Kidney (tissue), 14 donors: ENCODE measurements around the gene CACNB4. TPM values are rescaled to one million over a fixed set of nuclear protein-coding genes. Genes with fewer than 3 reads are reported as not detected.

Source experiments
- DNase-seq, 5 donors: peaks; one replicate each; pipeline ENCODE4 v3.0.0-alpha.2; 2013 to 2020
- FAIRE-seq: peaks from 2 replicates; lab custom pipeline; 2012; peaks lifted over from hg19 to GRCh38; lab: Jason Lieb, UNC
- H3K27ac ChIP-seq, 2 donors: one replicate each; pipeline ENCODE4 v1.7.0; 2013; ENCODE audit warnings: low read depth in 2 of 2, low read length in 2 of 2, inconsistent platforms in 1 of 2
- H3K27me3 ChIP-seq: one replicate; pipeline ENCODE4 v1.7.1; 2013; ENCODE audit warnings: low read length, inconsistent platforms; ENCODE audit not compliant: control insufficient read depth, insufficient read depth
- H3K36me3 ChIP-seq, 3 donors: one replicate each; pipeline versions ENCODE4 v1.7.0 to v1.7.1; 2013; ENCODE audit warnings: low read length in 3 of 3, control low read depth in 1 of 3, inconsistent platforms in 1 of 3; ENCODE audit not compliant: insufficient read depth in 3 of 3, control insufficient read depth in 2 of 3
- H3K4me1 ChIP-seq, 3 donors: one replicate each; pipeline versions ENCODE4 v1.7.0 to v1.7.1; 2013; ENCODE audit warnings: low read length in 3 of 3, inconsistent platforms in 1 of 3, low read depth in 1 of 3; ENCODE audit not compliant: control insufficient read depth in 2 of 3, insufficient read depth in 2 of 3
- H3K4me3 ChIP-seq, 3 donors: one replicate each; pipeline versions ENCODE4 v1.7.0 to v1.8.1; 2013; ENCODE audit warnings: low read length in 3 of 3, control low read depth in 1 of 3, inconsistent platforms in 1 of 3
- H3K9ac ChIP-seq, 3 donors: one replicate each; pipeline versions ENCODE4 v1.7.0 to v1.7.1; 2013; ENCODE audit warnings: low read length in 3 of 3, control low read depth in 1 of 3, inconsistent platforms in 1 of 3
- H3K9me3 ChIP-seq, 3 donors: one replicate each; pipeline versions ENCODE4 v1.7.0 to v1.7.1; 2013; ENCODE audit warnings: low read length in 3 of 3, control low read depth in 1 of 3, inconsistent platforms in 1 of 3; ENCODE audit not compliant: control insufficient read depth in 2 of 3, insufficient read depth in 1 of 3
- CTCF ChIP-seq: IDR thresholded peaks from 3 replicates; pipeline ENCODE4 v1.5.1; 2012; ENCODE audit warnings: mild to moderate bottlenecking, moderate library complexity, borderline replicate concordance; ENCODE audit not compliant: insufficient read depth; ENCODE audit errors: extremely low read depth
- intact Hi-C: fragments of 100-400 bp; cut with DNase I; formaldehyde crosslinking; loops from one replicate; pipeline ENCODE4 v1.11.1; 2022
- polyA plus RNA-seq: library from polyadenylated mRNA; stranded (reverse); fragments of 350-450 nt; fragmentation: Illumina TruSeq; extraction: RNeasy Lipid Tissue Mini Kit (QIAGEN cat#74804); gene quantifications from one replicate; pipeline ENCODE4 v1.2.3, GENCODE V29; 2014; ENCODE audit warnings: low read depth, low replicate concordance; ENCODE audit not compliant: insufficient read depth
- total RNA-seq: library from RNA; stranded (reverse); fragmentation: NEBNext Ultra II Directional; extraction: Animal tissue kit (Norgen Biotek cat#: 25700); gene quantifications from one replicate; pipeline ENCODE4 v1.2.1, GENCODE V29; 2021
- donor health status: control.
- donor health status: control.
- donor health status: control.
- donor health status: control.
- donor health status: control.
- donor health status: DM: yes; HTN: yes; CAD: no.
- donor health status: Normal renal cell carcinoma (clear cell type).

CACNB4 gene
- total and polyA plus RNA-seq, 2 donors from 2014 or later, result 1.3 to 2.2 TPM

GRCh38 chr2:151968770-151969470, 129.9 kb downstream of the CACNB4 start:
- no peaks in the 10 kb centered on the region for H3K9me3 ChIP-seq
- H3K27ac ChIP-seq, result no peak overlapping the region
- no peak overlapping the region for H3K4me3 ChIP-seq
- H3K9ac ChIP-seq, result no peak overlapping the region
- H3K36me3 ChIP-seq, result no peaks in the 10 kb centered on the region
- no peak for TF ChIP-seq CTCF
- intact Hi-C loops, result no loop called here
- no peaks in the 10 kb centered on the region for H3K27me3 ChIP-seq
- no peak for FAIRE-seq
- no peak for DNase-seq
- no peaks in the 10 kb centered on the region for H3K4me1 ChIP-seq

- intact Hi-C loops, result no loop called here
- Histone ChIP-seq H3K27me3 (no peaks in the 10 kb centered on the region), H3K9me3 (no peaks in the 10 kb centered on the region), H3K27ac (no peak overlapping the region), H3K4me1 (no peaks in the 10 kb centered on the region), H3K36me3 (no peaks in the 10 kb centered on the region), H3K9ac (no peak overlapping the region), H3K4me3 (no peak overlapping the region)
- DNase-seq (peak in 2 of 5 donors; percentile 45 to 48), FAIRE-seq (no peak)
- TF ChIP-seq CTCF, result no peak
These were observed 130.8 kb downstream of the CACNB4 start for GRCh38 chr2:151967829-151968722.

- FAIRE-seq (no peak), DNase-seq (no peak)
- H3K4me3 ChIP-seq, result no peak overlapping the region
- no peak overlapping the region for H3K27ac ChIP-seq
- H3K27me3 ChIP-seq, result no peaks in the 10 kb centered on the region
- H3K9ac ChIP-seq, result no peak overlapping the region
- no peaks in the 10 kb centered on the region for H3K36me3 ChIP-seq
- no peaks in the 10 kb centered on the region for H3K9me3 ChIP-seq
- intact Hi-C loops, result no loop called here
- H3K4me1 ChIP-seq, result no peaks in the 10 kb centered on the region
- TF ChIP-seq CTCF, result no peak
These were observed 133.0 kb downstream of the CACNB4 start for GRCh38 chr2:151965884-151966283.
